ENCODE measurements around the gene ATXN1L.

The ATXN1L gene

DNA sequence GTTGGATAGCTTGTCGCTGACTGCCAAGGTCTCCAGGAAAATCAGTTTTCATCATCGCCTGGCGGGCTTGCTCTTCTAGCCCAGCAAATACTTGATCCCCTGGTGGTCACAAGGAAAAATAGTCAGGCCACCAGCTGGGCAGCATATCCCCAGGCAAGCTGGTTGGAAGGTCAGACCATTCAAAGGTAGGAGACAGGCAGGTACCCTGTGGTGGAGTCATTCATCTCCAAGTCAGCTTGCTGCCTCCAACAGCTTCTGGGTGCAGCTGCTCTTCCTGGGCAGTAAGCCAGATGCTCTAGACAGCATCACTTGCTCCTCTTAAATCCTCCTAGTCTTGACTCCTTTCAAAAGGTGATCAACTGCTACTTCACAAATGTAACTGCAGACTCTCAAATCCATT is 22.2 kb downstream of the ATXN1L start:
- H3K4me3 ChIP-seq (ENCODE audit: low read depth, low read length) = no peak overlapping the region
- TF ChIP-seq, protein P1, sequence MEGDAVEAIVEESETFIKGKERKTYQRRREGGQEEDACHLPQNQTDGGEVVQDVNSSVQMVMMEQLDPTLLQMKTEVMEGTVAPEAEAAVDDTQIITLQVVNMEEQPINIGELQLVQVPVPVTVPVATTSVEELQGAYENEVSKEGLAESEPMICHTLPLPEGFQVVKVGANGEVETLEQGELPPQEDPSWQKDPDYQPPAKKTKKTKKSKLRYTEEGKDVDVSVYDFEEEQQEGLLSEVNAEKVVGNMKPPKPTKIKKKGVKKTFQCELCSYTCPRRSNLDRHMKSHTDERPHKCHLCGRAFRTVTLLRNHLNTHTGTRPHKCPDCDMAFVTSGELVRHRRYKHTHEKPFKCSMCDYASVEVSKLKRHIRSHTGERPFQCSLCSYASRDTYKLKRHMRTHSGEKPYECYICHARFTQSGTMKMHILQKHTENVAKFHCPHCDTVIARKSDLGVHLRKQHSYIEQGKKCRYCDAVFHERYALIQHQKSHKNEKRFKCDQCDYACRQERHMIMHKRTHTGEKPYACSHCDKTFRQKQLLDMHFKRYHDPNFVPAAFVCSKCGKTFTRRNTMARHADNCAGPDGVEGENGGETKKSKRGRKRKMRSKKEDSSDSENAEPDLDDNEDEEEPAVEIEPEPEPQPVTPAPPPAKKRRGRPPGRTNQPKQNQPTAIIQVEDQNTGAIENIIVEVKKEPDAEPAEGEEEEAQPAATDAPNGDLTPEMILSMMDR (IDR thresholded peaks at IDR 0.05; ENCODE audit: low read depth, low read length) = no peak

- TF ChIP-seq, protein P1 (IDR thresholded peaks at IDR 0.05; ENCODE audit: low read depth, low read length) = no peak
- H3K4me3 ChIP-seq (ENCODE audit: low read depth, low read length) = no peak overlapping the region
These were observed 23.3 kb downstream of the ATXN1L start for GRCh38 chr16:71869089-71869488.

GRCh38 chr16:71870818-71871217 is 25.0 kb downstream of the ATXN1L start:
- TF ChIP-seq, protein P1 (IDR thresholded peaks at IDR 0.05; ENCODE audit: low read depth, low read length) = no peak
- H3K4me3 ChIP-seq (ENCODE audit: low read depth, low read length) = no peak overlapping the region

DNA sequence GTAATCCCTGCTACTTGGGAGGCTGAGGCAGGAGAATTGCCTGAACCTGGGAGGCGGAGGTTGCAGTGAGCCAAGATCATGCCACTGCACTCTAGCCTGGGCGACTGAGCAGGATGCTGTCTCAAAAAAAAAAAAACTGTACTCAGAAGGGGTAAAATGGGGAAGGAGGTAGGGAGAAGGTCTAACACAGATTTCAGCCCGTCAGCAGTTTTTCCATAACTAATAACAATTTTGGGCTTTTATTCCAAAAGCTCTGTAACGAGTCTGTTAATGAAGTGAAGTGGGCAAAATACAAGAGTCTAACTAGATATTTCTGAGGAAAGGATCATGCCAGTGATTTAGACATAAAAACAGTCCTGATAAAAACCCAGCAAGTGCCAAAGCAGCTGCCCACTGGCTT is 27.4 kb downstream of the ATXN1L start:
- TF ChIP-seq, protein P1 (IDR thresholded peaks at IDR 0.05; ENCODE audit: low read depth, low read length) = no peak
- H3K4me3 ChIP-seq (ENCODE audit: low read depth, low read length) = no peak overlapping the region

GRCh38 chr16:71878911-71879310 is 33.1 kb downstream of the ATXN1L start:
- TF ChIP-seq, protein P1 (IDR thresholded peaks at IDR 0.05; ENCODE audit: low read depth, low read length) = no peak
- no peak overlapping the region for H3K4me3 ChIP-seq (ENCODE audit: low read depth, low read length)

DNA sequence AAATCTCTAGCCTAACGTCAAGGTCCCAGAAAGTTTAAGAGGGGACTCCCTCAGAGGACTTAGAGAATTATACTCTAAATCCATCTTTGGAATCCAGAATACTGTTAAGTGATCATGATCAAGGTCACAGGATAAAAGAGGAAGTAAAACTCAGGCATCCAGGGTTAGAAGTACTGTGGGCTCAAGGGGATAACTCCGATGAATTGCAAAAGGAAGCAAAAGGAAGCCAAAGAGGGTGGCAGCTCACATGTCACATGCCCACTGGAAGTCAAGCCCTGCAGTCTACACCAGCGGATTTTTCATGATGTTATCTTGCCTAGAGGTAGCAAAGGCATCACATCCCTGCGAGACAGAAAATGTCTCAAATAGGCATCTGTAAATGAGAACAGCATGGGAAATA is 34.4 kb downstream of the ATXN1L start:
- TF ChIP-seq, protein P1 (IDR thresholded peaks at IDR 0.05; ENCODE audit: low read depth, low read length) = no peak
- H3K4me3 ChIP-seq (ENCODE audit: low read depth, low read length) = no peak overlapping the region

DNA sequence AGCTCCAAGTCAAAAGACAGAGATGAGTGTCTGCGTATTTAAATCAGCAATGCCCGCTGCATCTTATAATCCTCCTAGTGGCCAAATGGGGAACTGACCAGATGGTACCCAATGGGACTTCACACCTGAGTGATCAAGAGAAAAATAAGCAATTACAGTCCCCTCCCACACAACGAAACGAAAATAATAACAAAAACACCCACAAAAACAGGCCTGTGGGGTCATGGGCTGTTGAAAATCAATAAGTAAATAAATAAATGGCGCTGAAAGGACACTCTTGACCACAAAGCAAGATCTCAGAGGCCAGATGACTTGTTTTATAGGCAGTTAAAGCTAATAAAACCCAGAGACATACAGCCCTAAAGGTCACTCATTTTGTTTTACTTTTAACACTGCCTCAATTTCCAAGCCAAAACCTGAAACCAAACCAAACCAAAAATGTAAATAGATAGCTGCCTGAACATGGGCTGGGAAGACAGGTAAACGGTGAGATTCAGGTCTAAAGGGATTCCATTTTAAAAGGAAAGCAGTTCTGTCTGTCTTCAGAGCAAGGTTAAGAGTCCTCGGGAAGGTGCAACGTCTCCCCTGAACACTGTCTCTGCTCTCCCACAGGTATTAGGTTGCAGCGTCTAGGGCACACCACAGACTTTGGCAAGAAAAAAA is 36.9 kb downstream of the ATXN1L start:
- peak overlapping the region; percentile 73 for H3K4me3 ChIP-seq (ENCODE audit: low read depth, low read length)
- TF ChIP-seq, protein P1 (IDR thresholded peaks at IDR 0.05; ENCODE audit: low read depth, low read length) = peak; percentile 82
